Endothelial cell (in vitro differentiated cells): Measurements from ENCODE around the gene GPHN. TPM values are rescaled to one million over a fixed set of nuclear protein-coding genes. Genes with fewer than 3 reads are reported as not detected.

Source experiments
- DNase-seq: peaks from one replicate; pipeline ENCODE4 v3.0.0; 2021; ENCODE audit warnings: low spot score
- H3K27ac Mint-ChIP-seq: one replicate; pipeline ENCODE4 v1.8.0; 2021; ENCODE audit warnings: mixed read lengths, inconsistent platforms; ENCODE audit not compliant: unreplicated experiment
- H3K27me3 Mint-ChIP-seq: one replicate; pipeline ENCODE4 v1.8.0; 2021; ENCODE audit warnings: mild to moderate bottlenecking, moderate library complexity, mixed read lengths, inconsistent platforms; ENCODE audit not compliant: unreplicated experiment
- H3K36me3 Mint-ChIP-seq: one replicate; pipeline ENCODE4 v1.8.0; 2021; ENCODE audit warnings: mild to moderate bottlenecking, low read depth, mixed read lengths, inconsistent platforms; ENCODE audit not compliant: unreplicated experiment
- H3K4me1 Mint-ChIP-seq: one replicate; pipeline ENCODE4 v1.8.0; 2021; ENCODE audit warnings: mild to moderate bottlenecking, mixed read lengths, inconsistent platforms; ENCODE audit not compliant: unreplicated experiment
- H3K4me3 Mint-ChIP-seq: one replicate; pipeline ENCODE4 v1.8.0; 2021; ENCODE audit warnings: mild to moderate bottlenecking, mixed read lengths, inconsistent platforms; ENCODE audit not compliant: unreplicated experiment
- H3K9me3 Mint-ChIP-seq: one replicate; pipeline ENCODE4 v1.8.0; 2021; ENCODE audit warnings: mixed read lengths, inconsistent platforms; ENCODE audit not compliant: unreplicated experiment
- total RNA-seq: library from RNA; stranded (reverse); fragmentation: NEBNext Ultra II Directional; extraction: Animal tissue kit (Norgen Biotek cat#: 25700); gene quantifications from one replicate; pipeline ENCODE4 v1.2.1, GENCODE V29; 2021; ENCODE audit not compliant: unreplicated experiment
- TF ChIP-seq, protein P1 (sequence below): fragments of 200-600 bp; sonication (generic); IDR thresholded peaks from one replicate; pipeline ENCODE4 v1.5.0; 2021; ENCODE audit warnings: antibody characterized with exemption; ENCODE audit not compliant: unreplicated experiment

Gene GPHN
- total RNA-seq, 1 donor from 2014 or later, result 30.0 TPM

DNA sequence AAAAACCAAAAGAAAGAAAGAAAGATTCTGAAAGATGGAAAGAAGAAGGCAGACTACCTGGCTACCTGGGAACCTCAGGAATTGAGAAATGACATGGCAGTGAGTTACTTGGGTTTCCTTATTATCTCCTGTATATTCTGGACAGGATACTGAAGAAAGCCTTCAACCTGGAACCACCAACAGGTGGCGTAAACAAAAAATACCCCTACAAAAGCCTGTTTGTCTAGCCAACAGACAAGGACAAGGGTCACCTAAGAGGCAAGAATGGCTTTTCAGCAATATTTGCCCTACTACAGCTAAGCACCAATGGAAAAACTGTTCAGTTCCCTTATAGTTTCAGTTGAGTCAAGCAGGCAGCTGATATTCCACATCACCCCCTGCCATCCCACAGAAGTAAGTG lies 274.9 kb downstream of the GPHN start:
- H3K36me3 Mint-ChIP-seq, result no peaks in the 10 kb centered on the region
- no peak overlapping the region for H3K27ac Mint-ChIP-seq
- H3K27me3 Mint-ChIP-seq, result no peaks in the 10 kb centered on the region
- DNase-seq, result no peak
- H3K4me3 Mint-ChIP-seq, result no peak overlapping the region
- TF ChIP-seq, protein P1, sequence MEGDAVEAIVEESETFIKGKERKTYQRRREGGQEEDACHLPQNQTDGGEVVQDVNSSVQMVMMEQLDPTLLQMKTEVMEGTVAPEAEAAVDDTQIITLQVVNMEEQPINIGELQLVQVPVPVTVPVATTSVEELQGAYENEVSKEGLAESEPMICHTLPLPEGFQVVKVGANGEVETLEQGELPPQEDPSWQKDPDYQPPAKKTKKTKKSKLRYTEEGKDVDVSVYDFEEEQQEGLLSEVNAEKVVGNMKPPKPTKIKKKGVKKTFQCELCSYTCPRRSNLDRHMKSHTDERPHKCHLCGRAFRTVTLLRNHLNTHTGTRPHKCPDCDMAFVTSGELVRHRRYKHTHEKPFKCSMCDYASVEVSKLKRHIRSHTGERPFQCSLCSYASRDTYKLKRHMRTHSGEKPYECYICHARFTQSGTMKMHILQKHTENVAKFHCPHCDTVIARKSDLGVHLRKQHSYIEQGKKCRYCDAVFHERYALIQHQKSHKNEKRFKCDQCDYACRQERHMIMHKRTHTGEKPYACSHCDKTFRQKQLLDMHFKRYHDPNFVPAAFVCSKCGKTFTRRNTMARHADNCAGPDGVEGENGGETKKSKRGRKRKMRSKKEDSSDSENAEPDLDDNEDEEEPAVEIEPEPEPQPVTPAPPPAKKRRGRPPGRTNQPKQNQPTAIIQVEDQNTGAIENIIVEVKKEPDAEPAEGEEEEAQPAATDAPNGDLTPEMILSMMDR, result no peak
- no peaks in the 10 kb centered on the region for H3K4me1 Mint-ChIP-seq
- no peaks in the 10 kb centered on the region for H3K9me3 Mint-ChIP-seq

DNA sequence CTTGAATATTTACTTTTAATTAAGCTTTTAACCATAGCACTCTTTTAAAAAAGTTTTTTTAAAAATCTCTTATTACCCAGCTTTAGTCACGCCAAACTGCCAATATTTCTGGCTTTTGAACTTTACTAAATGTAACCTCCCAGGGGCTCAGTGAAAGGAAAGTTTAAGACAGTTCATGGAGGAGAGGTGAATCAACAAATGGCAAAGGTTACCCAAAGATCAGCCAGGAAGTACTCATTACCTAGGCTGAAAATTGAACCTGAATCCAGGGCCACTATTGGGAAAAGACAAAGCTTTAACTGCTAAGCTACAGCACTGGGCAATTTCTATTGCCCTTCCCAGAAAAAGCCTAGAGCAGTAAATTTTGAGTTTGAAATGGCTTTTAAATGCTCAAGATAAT lies 282.2 kb downstream of the GPHN start:
- no peak overlapping the region for H3K4me3 Mint-ChIP-seq
- DNase-seq, result no peak
- no peaks in the 10 kb centered on the region for H3K4me1 Mint-ChIP-seq
- peaks cover 9% of the 10 kb centered on the region for H3K9me3 Mint-ChIP-seq
- H3K27ac Mint-ChIP-seq, result no peak overlapping the region
- H3K27me3 Mint-ChIP-seq, result no peaks in the 10 kb centered on the region
- TF ChIP-seq, protein P1, result no peak
- peaks cover 32% of the 10 kb centered on the region for H3K36me3 Mint-ChIP-seq

DNA sequence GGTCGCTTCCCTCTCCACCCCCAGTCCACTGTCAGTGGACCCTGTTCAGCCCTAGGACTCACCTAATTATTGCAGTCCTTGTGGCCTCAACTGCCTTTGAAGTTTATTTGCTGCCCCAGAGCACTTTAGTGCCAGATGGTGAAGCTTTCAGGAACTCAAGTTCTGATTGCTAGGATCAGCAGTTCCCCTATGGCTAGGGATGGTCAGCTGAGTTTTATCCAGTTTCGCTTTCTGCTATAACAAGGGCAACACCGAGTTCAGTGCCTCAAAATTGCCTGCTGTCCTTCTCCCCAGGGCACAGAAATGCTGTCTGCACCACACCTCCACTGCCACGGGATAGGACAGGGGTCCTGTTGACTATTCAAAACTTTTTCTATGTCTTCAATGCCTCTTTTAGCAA lies 295.0 kb downstream of the GPHN start:
- TF ChIP-seq, protein P1, result no peak
- Mint-ChIP-seq H3K4me1 (no peaks in the 10 kb centered on the region), H3K27ac (no peak overlapping the region), H3K9me3 (no peaks in the 10 kb centered on the region), H3K27me3 (peaks cover 5% of the 10 kb centered on the region), H3K36me3 (peaks cover 10% of the 10 kb centered on the region), H3K4me3 (no peak overlapping the region)
- no peak for DNase-seq

DNA sequence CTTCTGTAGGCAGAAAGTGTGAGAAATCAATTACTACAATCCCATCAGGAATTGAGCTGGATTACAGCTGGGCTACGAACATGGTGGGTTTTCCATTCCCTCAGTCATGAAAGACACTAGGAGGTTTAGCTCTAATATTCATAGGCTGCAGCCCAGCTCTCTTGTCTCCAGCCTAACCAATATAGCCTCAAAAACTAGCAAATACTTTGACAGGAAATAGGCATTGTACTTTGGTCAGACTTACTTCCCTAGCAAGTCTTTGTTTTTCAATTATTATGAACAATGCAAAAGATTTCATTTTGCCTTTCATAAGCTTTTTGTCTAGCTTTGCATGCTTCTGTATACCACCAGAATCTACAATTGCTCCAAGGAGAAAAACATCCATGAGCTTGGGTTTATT lies 296.2 kb downstream of the GPHN start:
- Mint-ChIP-seq H3K27me3 (peaks cover 5% of the 10 kb centered on the region), H3K4me1 (no peaks in the 10 kb centered on the region), H3K27ac (no peak overlapping the region), H3K4me3 (no peak overlapping the region), H3K36me3 (peaks cover 10% of the 10 kb centered on the region), H3K9me3 (no peaks in the 10 kb centered on the region)
- TF ChIP-seq, protein P1, result no peak
- DNase-seq, result no peak

DNA sequence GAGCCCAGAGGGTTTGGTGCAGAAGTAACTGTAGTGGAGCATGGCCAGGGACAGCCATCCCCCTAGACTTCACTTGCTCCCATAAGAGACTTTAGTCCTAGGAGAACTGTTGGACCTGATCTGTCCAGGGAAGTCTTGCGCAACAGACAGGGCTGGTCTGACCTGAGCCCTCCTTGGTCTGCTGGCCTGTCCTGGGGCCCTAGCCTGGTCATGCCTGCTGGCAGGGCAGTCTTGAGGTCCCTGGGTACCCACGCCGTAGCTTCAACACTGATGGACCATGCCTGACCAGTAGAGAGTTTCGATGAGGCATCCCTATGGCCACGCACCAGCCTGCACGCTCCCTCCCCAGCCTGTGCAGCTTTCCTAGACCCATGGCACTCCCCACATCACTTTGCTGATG lies 305.7 kb downstream of the GPHN start:
- DNase-seq, result no peak
- Mint-ChIP-seq H3K4me3 (no peak overlapping the region), H3K27me3 (peaks cover 7% of the 10 kb centered on the region), H3K27ac (no peak overlapping the region), H3K36me3 (peaks cover 29% of the 10 kb centered on the region), H3K4me1 (no peaks in the 10 kb centered on the region), H3K9me3 (no peaks in the 10 kb centered on the region)
- TF ChIP-seq, protein P1, result no peak
